MCF 10A (cell line): ENCODE results near the gene AICDA. TPM values are rescaled to one million over a fixed set of nuclear protein-coding genes. Genes with fewer than 3 reads are reported as not detected.
A peak's percentile ranks its signal among the peaks of the same experiment; 100 is the strongest.
"Not testable (repeated sequence)": the region's sequence is repeated elsewhere in the genome, so short reads cannot be mapped to it uniquely, and the experiment has no call there.

Source experiments
- BruUV-seq: library from RNA; stranded (reverse); fragments of 400-500 nt; replicated peaks from 2 replicates; lab custom pipeline; 2021; lab: Mats Ljungman, UMichigan
- CTCF ChIA-PET: fragments of 300-600 bp; sonication (Branson Sonifier 250); formaldehyde crosslinking; extraction: SDS; loops from one replicate; lab custom pipeline; 2021; ENCODE audit warnings: antibody characterized with exemption, inconsistent platforms; lab: Yijun Ruan, JAX
- POLR2A ChIA-PET: fragments of 300-600, 350-650 bp; sonication (Branson Sonifier 250); formaldehyde crosslinking; extraction: SDS; loops from one replicate; lab custom pipeline; 2020; ENCODE audit warnings: antibody characterized with exemption, inconsistent platforms; lab: Yijun Ruan, JAX
- DNase-seq: peaks from one replicate; pipeline ENCODE4 v3.0.0-alpha.2; 2018; ENCODE audit not compliant: unreplicated experiment
- H3K27ac Mint-ChIP-seq: one replicate; pipeline ENCODE4 v1.8.0; 2022; ENCODE audit warnings: mild to moderate bottlenecking, low read depth, mixed read lengths; ENCODE audit not compliant: unreplicated experiment
- H3K27me3 Mint-ChIP-seq: one replicate; pipeline ENCODE4 v1.8.0; 2022; ENCODE audit warnings: mixed read lengths; ENCODE audit not compliant: insufficient read depth, unreplicated experiment
- H3K36me3 Mint-ChIP-seq: one replicate; pipeline ENCODE4 v1.8.0; 2022; ENCODE audit warnings: mild to moderate bottlenecking, moderate library complexity, mixed read lengths; ENCODE audit not compliant: insufficient read depth, unreplicated experiment
- H3K4me1 Mint-ChIP-seq: one replicate; pipeline ENCODE4 v1.8.0; 2022; ENCODE audit warnings: mixed read lengths; ENCODE audit not compliant: insufficient read depth, unreplicated experiment
- H3K4me3 Mint-ChIP-seq: one replicate; pipeline ENCODE4 v1.8.0; 2022; ENCODE audit warnings: mild to moderate bottlenecking, moderate library complexity, mixed read lengths; ENCODE audit not compliant: unreplicated experiment
- H3K9me3 Mint-ChIP-seq: one replicate; pipeline ENCODE4 v1.8.0; 2022; ENCODE audit warnings: mixed read lengths; ENCODE audit not compliant: unreplicated experiment
- CTCF ChIP-seq: fragments of 200-600 bp; IDR thresholded peaks from one replicate; pipeline ENCODE4 v1.8.0; 2022; ENCODE audit warnings: antibody characterized with exemption, mild to moderate bottlenecking; ENCODE audit not compliant: unreplicated experiment
- intact Hi-C: fragments of 100-400 bp; cut with micrococcal nuclease; formaldehyde crosslinking; loops from 2 replicates; pipeline ENCODE4 v1.14.1; 2022
- total RNA-seq: library from RNA; stranded (reverse); gene quantifications from 2 replicates; pipeline ENCODE4 v1.2.3, GENCODE V29; 2022

Gene AICDA
- total RNA-seq, 1 experiment from 2014 or later = not detected

- Mint-ChIP-seq H3K4me3 (no peak overlapping the region), H3K27ac (no peak overlapping the region), H3K9me3 (no peaks in the 10 kb centered on the region), H3K4me1 (peaks cover 11% of the 10 kb centered on the region), H3K27me3 (no peaks in the 10 kb centered on the region), H3K36me3 (no peaks in the 10 kb centered on the region)
- TF ChIP-seq CTCF = no peak
- DNase-seq = no peak
- intact Hi-C loops = no loop called here
- ChIA-PET CTCF (interaction anchor here (0.6 kb wide), 1 partner anchor 89 kb away, joined by 6 read pairs; the partner anchor contains the start of gene CLEC4E), POLR2A (interaction anchor here (1.3 kb wide), 1 partner anchor 320 kb away, joined by 3 read pairs; the partner anchor contains the start of gene M6PR)
- BruUV-seq = no TSS peak
Measured at GRCh38 chr12:8630131-8630530, 17.5 kb upstream of the AICDA start.

GRCh38 chr12:8629486-8630033 lies 16.9 kb upstream of the AICDA start:
- DNase-seq = peak; percentile 22
- intact Hi-C loops = no loop called here
- BruUV-seq = no TSS peak
- H3K4me3 Mint-ChIP-seq = no peak overlapping the region
- ChIA-PET CTCF (interaction anchor here (0.6 to 1.9 kb wide), 4 partner anchors 20 to 409 kb away, joined by 3 to 11 read pairs (median 6); partner anchors contain the start of gene CLEC4E), POLR2A (interaction anchor here (0.9 to 1.3 kb wide), 3 partner anchors 32 to 320 kb away, joined by 3 to 4 read pairs (median 3); partner anchors contain the start of gene M6PR)
- peaks cover 11% of the 10 kb centered on the region for H3K4me1 Mint-ChIP-seq
- no peaks in the 10 kb centered on the region for H3K9me3 Mint-ChIP-seq
- no peaks in the 10 kb centered on the region for H3K36me3 Mint-ChIP-seq
- H3K27ac Mint-ChIP-seq = no peak overlapping the region
- H3K27me3 Mint-ChIP-seq = no peaks in the 10 kb centered on the region
- TF ChIP-seq CTCF = no peak

GRCh38 chr12:8628731-8629130 lies 16.1 kb upstream of the AICDA start:
- H3K4me3 Mint-ChIP-seq = no peak overlapping the region
- BruUV-seq = no TSS peak
- ChIA-PET POLR2A (interaction anchor here (0.9 to 1.1 kb wide), 2 partner anchors 33 to 263 kb away, joined by 3 to 4 read pairs; no protein-coding TSS in a partner anchor), CTCF (interaction anchor here (0.6 to 1.9 kb wide), 5 partner anchors 20 to 410 kb away, joined by 3 to 11 read pairs (median 4); no protein-coding TSS in a partner anchor)
- H3K36me3 Mint-ChIP-seq = no peaks in the 10 kb centered on the region
- H3K27me3 Mint-ChIP-seq = no peaks in the 10 kb centered on the region
- intact Hi-C loops = no loop called here
- no peak for TF ChIP-seq CTCF
- no peak overlapping the region for H3K27ac Mint-ChIP-seq
- DNase-seq = no peak
- H3K9me3 Mint-ChIP-seq = no peaks in the 10 kb centered on the region
- H3K4me1 Mint-ChIP-seq = peaks cover 11% of the 10 kb centered on the region

- H3K9me3 Mint-ChIP-seq, DNase-seq, intact Hi-C loops, BruUV-seq, POLR2A ChIA-PET, H3K4me3 Mint-ChIP-seq, H3K27me3 Mint-ChIP-seq, H3K36me3 Mint-ChIP-seq, H3K27ac Mint-ChIP-seq: not testable (repeated sequence)
- peaks cover 10% of the 10 kb centered on the region for H3K4me1 Mint-ChIP-seq
- CTCF ChIA-PET = interaction anchor here (0.6 kb wide), 1 partner anchor 571 kb away, joined by 4 read pairs; no protein-coding TSS in a partner anchor
Measured at GRCh38 chr12:8624750-8625149, 12.1 kb upstream of the AICDA start.
